Measurements from ENCODE around the gene NEGR1.

DNA sequence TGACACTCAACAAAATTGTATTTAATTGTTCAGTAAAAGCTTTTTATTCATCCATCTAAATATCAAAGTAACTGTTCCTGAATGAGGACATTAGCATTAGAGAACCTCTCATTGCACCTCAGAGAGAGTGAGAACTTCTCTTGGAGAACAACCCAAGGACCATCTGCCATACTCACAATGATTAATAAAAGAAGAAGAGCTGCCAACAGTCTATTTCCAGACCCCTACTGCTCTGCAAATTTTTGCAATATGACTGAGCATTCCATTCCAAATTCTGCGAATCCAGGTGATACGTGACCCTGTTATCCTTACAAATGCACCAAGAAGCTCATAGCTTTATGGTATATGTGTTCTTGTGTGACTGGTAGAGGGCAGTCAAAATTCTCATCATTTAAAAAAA is 422.5 kb downstream of the NEGR1 start:
- TF ChIP-seq, protein P1, sequence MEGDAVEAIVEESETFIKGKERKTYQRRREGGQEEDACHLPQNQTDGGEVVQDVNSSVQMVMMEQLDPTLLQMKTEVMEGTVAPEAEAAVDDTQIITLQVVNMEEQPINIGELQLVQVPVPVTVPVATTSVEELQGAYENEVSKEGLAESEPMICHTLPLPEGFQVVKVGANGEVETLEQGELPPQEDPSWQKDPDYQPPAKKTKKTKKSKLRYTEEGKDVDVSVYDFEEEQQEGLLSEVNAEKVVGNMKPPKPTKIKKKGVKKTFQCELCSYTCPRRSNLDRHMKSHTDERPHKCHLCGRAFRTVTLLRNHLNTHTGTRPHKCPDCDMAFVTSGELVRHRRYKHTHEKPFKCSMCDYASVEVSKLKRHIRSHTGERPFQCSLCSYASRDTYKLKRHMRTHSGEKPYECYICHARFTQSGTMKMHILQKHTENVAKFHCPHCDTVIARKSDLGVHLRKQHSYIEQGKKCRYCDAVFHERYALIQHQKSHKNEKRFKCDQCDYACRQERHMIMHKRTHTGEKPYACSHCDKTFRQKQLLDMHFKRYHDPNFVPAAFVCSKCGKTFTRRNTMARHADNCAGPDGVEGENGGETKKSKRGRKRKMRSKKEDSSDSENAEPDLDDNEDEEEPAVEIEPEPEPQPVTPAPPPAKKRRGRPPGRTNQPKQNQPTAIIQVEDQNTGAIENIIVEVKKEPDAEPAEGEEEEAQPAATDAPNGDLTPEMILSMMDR (conservative IDR thresholded peaks at IDR 0.05): no peak
- TF ChIP-seq EZH2 (IDR thresholded peaks at IDR 0.05; ENCODE audit: low read depth): no peak

All from PC-9 (cell line).